Measurements from ENCODE around the gene DEFB131A. TPM values are rescaled to one million over a fixed set of nuclear protein-coding genes. Genes with fewer than 3 reads are reported as not detected.
"Not testable (repeated sequence)": the region's sequence is repeated elsewhere in the genome, so short reads cannot be mapped to it uniquely, and the experiment has no call there.

Gene DEFB131A
- total RNA-seq, 2 experiments from 2014 or later: not detected

GRCh38 chr4:9479466-9479865 lies 35.3 kb downstream of the DEFB131A start:
- H3K4me1 Mint-ChIP-seq; H3K27me3 Mint-ChIP-seq; H3K4me3 Mint-ChIP-seq; H3K27ac Mint-ChIP-seq; CTCF ChIA-PET; H3K9me3 Mint-ChIP-seq; DNase-seq; POLR2A ChIA-PET; H3K36me3 Mint-ChIP-seq (ENCODE audit: low read depth): not testable (repeated sequence)

- POLR2A ChIA-PET; DNase-seq; H3K4me3 Mint-ChIP-seq; CTCF ChIA-PET; H3K27me3 Mint-ChIP-seq; H3K27ac Mint-ChIP-seq; H3K4me1 Mint-ChIP-seq; H3K9me3 Mint-ChIP-seq; H3K36me3 Mint-ChIP-seq (ENCODE audit: low read depth): not testable (repeated sequence)
Observed at GRCh38 chr4:9480066-9480465, 35.9 kb downstream of the DEFB131A start.

GRCh38 chr4:9482871-9483270 lies 38.7 kb downstream of the DEFB131A start:
- H3K4me1 Mint-ChIP-seq; H3K9me3 Mint-ChIP-seq; H3K36me3 Mint-ChIP-seq (ENCODE audit: low read depth); DNase-seq; H3K27me3 Mint-ChIP-seq; CTCF ChIA-PET; H3K4me3 Mint-ChIP-seq; H3K27ac Mint-ChIP-seq; POLR2A ChIA-PET: not testable (repeated sequence)

GRCh38 chr4:9483682-9484081 lies 39.5 kb downstream of the DEFB131A start:
- CTCF ChIA-PET; POLR2A ChIA-PET; H3K27me3 Mint-ChIP-seq; H3K27ac Mint-ChIP-seq; H3K4me1 Mint-ChIP-seq; H3K4me3 Mint-ChIP-seq; DNase-seq; H3K9me3 Mint-ChIP-seq; H3K36me3 Mint-ChIP-seq (ENCODE audit: low read depth): not testable (repeated sequence)

- H3K27me3 Mint-ChIP-seq; H3K4me1 Mint-ChIP-seq; POLR2A ChIA-PET; DNase-seq; H3K4me3 Mint-ChIP-seq; H3K27ac Mint-ChIP-seq; H3K9me3 Mint-ChIP-seq; H3K36me3 Mint-ChIP-seq (ENCODE audit: low read depth): not testable (repeated sequence)
- CTCF ChIA-PET: interaction anchor here (0.6 kb wide), 1 partner anchor 987 kb away, joined by 3 read pairs; no protein-coding TSS in a partner anchor
Observed at GRCh38 chr4:9486880-9487279, 42.7 kb downstream of the DEFB131A start.

- H3K27me3 Mint-ChIP-seq; H3K9me3 Mint-ChIP-seq; H3K4me1 Mint-ChIP-seq; POLR2A ChIA-PET; H3K27ac Mint-ChIP-seq; H3K36me3 Mint-ChIP-seq (ENCODE audit: low read depth); H3K4me3 Mint-ChIP-seq; CTCF ChIA-PET; DNase-seq: not testable (repeated sequence)
Observed at GRCh38 chr4:9488796-9489195, 44.6 kb downstream of the DEFB131A start.

- H3K27me3 Mint-ChIP-seq; CTCF ChIA-PET; H3K36me3 Mint-ChIP-seq (ENCODE audit: low read depth); H3K4me3 Mint-ChIP-seq; POLR2A ChIA-PET; DNase-seq; H3K4me1 Mint-ChIP-seq; H3K27ac Mint-ChIP-seq; H3K9me3 Mint-ChIP-seq: not testable (repeated sequence)
Observed at GRCh38 chr4:9490496-9490895, 46.3 kb downstream of the DEFB131A start.

GRCh38 chr4:9490986-9491385 lies 46.8 kb downstream of the DEFB131A start:
- H3K9me3 Mint-ChIP-seq; H3K27ac Mint-ChIP-seq; H3K4me1 Mint-ChIP-seq; CTCF ChIA-PET; H3K36me3 Mint-ChIP-seq (ENCODE audit: low read depth); H3K4me3 Mint-ChIP-seq; H3K27me3 Mint-ChIP-seq; DNase-seq; POLR2A ChIA-PET: not testable (repeated sequence)

GRCh38 chr4:9493589-9493988 lies 49.4 kb downstream of the DEFB131A start:
- H3K4me1 Mint-ChIP-seq; DNase-seq; H3K36me3 Mint-ChIP-seq (ENCODE audit: low read depth); H3K27ac Mint-ChIP-seq; POLR2A ChIA-PET; H3K4me3 Mint-ChIP-seq; H3K9me3 Mint-ChIP-seq; H3K27me3 Mint-ChIP-seq; CTCF ChIA-PET: not testable (repeated sequence)

GRCh38 chr4:9494256-9495035 lies 50.2 kb downstream of the DEFB131A start:
- CTCF ChIA-PET, H3K4me3 Mint-ChIP-seq: not testable (repeated sequence)

GRCh38 chr4:9495443-9495842 lies 51.2 kb downstream of the DEFB131A start:
- H3K27ac Mint-ChIP-seq; H3K27me3 Mint-ChIP-seq; H3K4me1 Mint-ChIP-seq; H3K9me3 Mint-ChIP-seq; H3K4me3 Mint-ChIP-seq; H3K36me3 Mint-ChIP-seq (ENCODE audit: low read depth); POLR2A ChIA-PET: not testable (repeated sequence)
- peak; percentile 76 for DNase-seq
- CTCF ChIA-PET: interaction anchor here (0.6 kb wide), 1 partner anchor 190 kb away, joined by 3 read pairs; no protein-coding TSS in a partner anchor

More at GRCh38 chr4:9494256-9495035, 50.2 kb downstream of the DEFB131A start:
- H3K27me3 Mint-ChIP-seq; H3K36me3 Mint-ChIP-seq (ENCODE audit: low read depth); H3K27ac Mint-ChIP-seq; H3K9me3 Mint-ChIP-seq; H3K4me1 Mint-ChIP-seq; POLR2A ChIA-PET; DNase-seq: not testable (repeated sequence)

- not testable (repeated sequence) for H3K9me3 Mint-ChIP-seq, H3K27ac Mint-ChIP-seq
Observed at GRCh38 chr4:9497575-9498467, 53.6 kb downstream of the DEFB131A start.

GRCh38 chr4:9498468-9499040 lies 54.3 kb downstream of the DEFB131A start:
- H3K9me3 Mint-ChIP-seq; DNase-seq; H3K27ac Mint-ChIP-seq; POLR2A ChIA-PET; CTCF ChIA-PET; H3K36me3 Mint-ChIP-seq (ENCODE audit: low read depth); H3K4me3 Mint-ChIP-seq; H3K4me1 Mint-ChIP-seq; H3K27me3 Mint-ChIP-seq: not testable (repeated sequence)

More at GRCh38 chr4:9497575-9498467, 53.6 kb downstream of the DEFB131A start:
- CTCF ChIA-PET; POLR2A ChIA-PET; H3K4me1 Mint-ChIP-seq; H3K36me3 Mint-ChIP-seq (ENCODE audit: low read depth); H3K4me3 Mint-ChIP-seq; H3K27me3 Mint-ChIP-seq; DNase-seq: not testable (repeated sequence)
